HPDE6-E6E7 (cell line): ENCODE measurements around the gene CEBPG.

ENCODE experiments used
- DNase-seq: peaks from one replicate; pipeline ENCODE4 v3.0.0; 2011; ENCODE audit warnings: missing footprints; ENCODE audit errors: extremely low spot score

Gene CEBPG

DNA sequence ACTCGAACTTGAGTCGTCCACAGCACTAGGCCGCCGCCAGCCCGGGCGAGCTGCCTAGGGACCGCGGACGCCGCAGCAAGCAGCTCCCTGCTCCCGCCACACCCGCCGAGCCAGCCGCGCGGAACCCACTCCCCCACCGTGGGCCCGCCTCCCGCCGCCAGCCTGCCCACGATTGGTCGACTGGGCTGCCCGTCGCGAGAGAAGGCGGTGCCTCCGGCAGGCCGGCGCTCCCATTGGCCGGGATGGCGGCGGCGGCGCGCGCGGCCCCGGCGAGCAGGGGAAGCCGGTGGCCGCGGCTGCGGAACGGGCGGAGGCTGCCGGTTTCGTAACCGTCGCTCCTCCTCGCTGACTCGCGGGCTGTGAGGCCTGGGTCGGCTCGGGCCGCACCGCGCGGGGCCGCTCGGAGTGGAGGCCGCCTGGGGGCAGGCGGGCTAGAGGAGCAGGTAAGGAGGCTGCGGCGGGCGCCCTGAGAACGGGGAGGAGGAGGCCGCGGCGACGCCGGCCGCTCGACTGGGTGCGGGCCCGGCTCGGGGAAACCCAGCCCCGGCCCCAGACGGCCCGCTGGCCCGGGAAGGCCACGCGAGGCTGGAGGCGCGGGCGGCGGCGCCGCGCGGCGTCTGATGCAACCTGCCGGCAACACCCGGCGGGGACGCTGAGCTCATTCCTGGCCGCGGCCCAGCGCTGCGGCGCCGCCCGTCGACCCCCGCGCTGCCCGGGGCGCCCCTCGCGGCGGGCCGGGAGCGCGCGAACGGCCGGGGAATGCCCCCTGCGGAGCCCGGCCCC lies at the start of gene CEBPG:
Gene CEBPG, plus strand, starts transcription at position 257 of the 783 bp plus-strand sequence. CDS start 5,531 bp downstream, outside the sequence.
- peak; percentile 81 for DNase-seq

DNA sequence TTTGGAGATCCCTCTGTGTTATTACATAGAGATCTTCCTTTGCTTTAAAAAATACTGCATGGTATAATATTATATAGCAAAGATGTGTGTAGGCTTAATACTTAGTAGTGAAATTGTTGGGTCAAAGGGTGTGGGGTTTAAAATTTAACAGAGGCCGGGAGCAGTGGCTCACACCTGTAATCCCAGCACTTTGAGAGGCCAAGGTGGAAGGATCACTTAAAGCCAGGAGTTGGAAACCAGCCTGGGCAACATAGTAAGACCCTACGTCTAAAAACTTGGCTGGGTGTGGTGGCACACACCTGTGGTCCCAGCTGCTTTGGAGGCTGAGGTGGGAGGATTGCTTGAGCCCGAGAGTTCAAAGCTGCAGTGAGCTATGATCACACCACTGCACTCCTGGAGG lies 48.9 kb upstream of the CEBPG start:
- DNase-seq: no peak

DNA sequence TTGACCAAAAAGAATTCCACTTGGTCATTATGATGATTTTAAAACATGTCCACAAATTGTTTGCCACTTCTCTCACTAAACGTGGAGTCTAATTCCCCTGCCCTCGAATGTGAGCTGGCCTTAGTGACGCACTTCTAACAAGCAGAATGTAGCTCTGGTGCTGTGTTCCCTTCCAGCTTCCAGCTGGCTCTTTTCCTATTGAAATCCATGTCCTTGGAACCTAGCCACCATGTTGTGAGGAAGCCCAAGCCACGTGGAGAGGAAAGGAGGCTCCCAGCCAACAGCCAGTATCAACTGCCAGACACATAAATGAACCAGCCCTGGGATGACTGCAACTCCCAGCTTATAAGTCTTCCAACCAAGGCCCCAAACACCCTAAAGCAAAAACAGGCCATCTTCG lies 47.6 kb upstream of the CEBPG start:
- no peak for DNase-seq

DNA sequence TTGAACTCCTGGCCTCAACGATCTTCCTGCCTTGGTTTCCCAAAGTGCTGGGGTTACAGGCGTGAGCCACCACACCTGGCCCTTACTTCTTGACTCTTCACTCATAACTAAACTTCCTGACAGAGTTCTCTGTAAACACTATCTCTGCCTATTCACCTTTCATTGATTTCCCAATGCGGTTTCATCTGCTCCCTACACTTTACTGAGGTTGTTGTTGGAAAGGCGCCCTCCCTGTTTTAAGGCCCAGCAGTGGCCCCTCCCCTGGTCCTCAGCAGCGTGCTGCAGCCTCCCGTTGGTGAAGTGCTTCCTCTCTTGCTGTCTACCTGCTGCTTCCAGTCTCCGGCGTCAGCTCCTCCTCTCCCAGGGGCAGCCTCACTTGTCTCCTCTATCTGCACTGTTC lies 44.4 kb upstream of the CEBPG start:
- no peak for DNase-seq

DNA sequence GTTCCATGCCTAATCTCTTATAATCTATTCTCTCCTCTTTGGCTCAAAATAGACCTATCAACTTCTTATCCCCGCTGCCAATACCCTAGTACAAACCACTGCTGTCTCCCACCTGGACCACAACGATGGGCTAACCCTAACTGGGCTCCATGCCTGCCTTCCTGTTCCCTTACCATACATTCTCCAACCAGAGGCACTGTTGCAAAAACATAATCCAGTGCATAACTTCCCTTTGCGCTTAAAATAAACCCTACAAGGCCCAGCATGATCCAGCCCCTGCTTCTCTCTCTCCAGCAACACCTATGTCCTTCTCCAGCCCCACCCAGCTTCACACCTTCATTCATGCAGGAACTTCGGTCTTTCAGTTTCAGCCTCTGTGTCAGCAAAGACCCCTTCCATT lies 43.8 kb upstream of the CEBPG start:
- DNase-seq: no peak

DNA sequence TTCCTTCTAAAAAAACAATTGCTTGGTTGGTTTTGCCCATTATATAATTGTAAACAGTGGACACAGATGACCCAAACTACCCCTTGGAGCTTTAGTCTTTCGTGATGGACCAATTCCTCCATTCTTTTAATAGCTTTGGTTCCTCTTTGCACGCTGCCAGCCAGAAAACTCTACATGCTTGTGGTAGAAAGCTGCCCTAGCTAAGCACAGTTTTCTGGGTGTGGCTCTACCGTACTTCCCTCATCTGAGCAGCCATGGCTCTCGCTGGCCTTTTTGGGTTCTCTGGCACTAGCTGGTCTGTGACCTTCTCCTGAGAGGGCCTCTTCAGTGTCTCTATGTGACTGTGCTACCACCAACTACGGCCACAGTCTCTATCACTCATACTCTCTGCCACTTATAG lies 41.3 kb upstream of the CEBPG start:
- DNase-seq: no peak

DNA sequence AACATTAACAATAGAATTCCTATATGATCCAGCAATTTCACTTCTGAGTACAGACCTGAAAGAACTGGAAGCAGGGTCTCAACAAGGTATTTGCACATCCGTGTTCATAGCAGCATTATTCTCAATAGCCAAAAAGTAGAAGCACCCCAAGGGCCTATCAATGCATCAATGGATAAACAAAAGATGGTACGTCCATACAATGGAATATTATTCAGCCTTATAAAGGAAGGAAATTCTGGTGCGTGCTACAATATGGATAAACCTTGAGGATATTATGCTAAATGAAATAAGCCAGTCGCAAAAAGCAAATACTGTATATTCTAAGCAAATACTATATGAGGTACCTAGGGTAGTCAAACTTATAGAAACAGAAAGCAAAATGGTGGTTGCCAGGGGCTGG lies 40.4 kb upstream of the CEBPG start:
- DNase-seq: no peak

DNA sequence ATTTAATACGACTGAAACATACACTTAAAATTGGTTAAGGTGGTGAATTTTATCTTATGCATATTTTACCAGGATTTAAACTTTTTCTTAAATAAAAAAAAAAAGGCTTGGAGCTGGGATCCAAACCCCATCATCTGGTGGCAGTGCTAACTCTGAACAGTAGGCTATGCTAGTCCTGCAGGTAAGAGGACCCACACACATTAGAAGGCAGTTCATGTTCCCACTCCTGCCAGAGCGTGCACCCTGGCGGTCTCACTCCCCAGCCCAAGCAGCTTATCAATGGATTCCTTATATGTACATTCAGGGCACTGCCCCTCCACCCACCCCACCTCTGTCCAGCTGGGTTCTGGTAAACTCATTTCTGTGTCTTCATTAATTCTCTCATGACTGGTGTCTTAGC lies 39.9 kb upstream of the CEBPG start:
- DNase-seq: peak; percentile 37

DNA sequence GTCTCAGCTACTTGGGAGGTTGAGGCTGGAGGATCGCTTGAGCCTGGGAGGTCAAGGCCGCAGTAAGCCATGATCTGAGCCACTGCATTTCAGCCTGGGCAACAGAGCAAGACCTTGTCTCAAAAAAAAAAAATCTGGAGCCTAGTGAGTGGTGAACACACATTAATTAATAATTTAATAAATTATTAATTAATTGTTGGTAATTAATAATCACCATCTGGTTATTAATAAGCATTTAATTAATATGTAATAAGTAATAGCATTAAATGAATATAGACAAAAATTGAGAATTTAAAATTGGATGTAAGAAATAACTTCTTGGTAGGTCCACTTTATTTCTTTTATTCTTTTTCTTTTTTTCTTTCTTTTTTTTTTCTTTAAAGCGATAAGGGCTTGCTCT lies 39.2 kb upstream of the CEBPG start:
- DNase-seq: no peak

DNA sequence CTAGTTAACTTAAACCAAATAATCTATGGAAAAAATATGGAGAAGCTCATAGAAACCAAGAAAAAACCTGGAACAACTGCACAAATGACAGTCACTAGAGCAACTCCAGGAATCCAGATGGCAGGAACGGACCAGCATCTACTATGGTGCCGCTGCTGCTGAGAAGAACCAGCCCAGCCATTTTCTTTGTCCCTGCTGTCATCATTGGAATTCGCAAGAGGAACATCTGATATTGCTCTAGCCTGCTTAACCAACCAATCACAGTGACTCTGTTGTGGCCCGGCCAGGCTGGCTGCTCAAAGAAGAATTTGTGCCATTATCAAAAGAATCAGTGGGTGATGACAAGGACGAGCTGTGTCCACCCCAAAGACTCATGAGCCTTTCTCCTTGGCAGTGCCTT lies 38.1 kb upstream of the CEBPG start:
- DNase-seq: no peak

DNA sequence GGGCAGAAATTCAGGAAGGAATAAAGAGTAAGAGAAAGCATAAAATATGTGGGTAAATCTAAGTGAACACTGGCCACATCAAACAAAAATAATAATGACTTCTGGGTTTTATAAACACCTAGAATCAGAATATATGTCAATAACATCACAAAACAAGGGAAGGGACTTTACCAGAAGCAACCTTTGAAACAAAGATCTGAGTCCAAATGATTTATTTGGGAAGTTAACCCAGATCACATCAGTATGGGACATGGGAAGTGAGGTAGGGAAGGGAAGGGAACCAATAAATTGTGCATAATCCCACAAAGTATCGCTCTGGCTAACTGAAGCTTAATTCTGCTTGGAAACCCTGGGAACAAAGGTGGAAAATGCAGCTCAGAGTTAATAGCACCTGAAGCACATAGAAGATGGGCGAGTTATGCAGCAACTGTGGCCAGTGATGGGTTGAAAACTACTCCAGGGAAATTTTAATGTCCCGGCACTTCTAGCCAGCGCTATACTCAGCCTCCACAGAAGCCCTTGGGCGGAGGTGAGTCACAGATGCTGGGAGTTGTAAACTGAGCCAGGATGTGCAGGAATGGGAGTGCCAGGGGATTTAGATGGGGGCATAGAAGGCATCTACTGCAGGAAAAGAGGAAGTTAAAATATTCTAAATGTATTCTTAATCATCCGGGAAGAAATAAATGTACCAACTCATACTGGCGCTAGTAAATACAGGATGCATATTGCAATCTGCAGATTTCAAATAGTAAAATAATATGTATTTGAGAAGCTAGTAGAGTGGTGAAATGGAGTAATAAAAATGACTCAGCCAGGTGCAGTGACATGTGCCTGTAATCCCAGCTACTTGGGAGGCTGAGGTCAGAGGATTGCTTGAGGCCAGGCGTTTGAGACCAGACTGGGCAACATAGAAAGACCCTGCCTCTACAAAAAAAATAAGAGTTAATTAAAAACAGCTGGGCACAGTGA lies 34.2 kb upstream of the CEBPG start:
- peak; percentile 17 for DNase-seq

DNA sequence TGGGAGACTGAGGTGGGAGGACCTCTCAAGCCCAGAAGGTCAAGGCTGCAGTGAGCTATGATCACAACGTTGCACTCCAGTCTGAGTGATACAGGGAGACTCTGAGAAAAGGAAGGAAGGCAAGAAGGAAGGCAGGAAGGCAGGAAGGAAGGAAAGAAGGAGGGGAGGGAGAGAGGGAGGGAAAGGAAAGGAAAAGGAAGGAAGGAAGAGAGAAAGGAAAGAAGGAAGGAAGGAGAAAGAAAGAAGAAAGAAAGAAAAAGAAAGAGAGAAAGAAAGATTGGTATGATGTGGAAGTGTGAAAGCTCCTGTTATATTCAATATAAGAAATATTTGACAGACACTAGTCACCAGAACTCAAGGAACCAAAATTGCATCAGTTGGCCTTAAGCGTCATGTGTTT lies 32.5 kb upstream of the CEBPG start:
- no peak for DNase-seq

DNA sequence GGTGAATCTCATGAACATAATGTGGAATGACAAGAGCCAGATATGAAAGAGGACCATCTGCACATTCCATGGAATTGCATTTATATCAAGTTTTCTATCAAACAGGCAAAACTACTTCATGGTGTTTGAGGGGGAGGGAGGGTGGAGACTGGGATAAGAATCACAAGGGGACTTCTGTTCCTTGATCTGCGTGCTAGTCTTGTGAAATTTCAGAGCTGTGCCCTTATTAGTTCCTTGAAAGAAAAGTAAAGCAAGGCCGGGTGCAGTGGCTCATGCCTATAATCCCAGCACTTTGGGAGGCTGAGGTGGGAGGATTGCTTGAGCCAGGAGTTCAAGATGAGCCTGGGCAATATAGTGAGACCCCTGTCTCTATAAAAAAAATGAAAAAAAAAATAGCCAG lies 30.2 kb upstream of the CEBPG start:
- DNase-seq: no peak

DNA sequence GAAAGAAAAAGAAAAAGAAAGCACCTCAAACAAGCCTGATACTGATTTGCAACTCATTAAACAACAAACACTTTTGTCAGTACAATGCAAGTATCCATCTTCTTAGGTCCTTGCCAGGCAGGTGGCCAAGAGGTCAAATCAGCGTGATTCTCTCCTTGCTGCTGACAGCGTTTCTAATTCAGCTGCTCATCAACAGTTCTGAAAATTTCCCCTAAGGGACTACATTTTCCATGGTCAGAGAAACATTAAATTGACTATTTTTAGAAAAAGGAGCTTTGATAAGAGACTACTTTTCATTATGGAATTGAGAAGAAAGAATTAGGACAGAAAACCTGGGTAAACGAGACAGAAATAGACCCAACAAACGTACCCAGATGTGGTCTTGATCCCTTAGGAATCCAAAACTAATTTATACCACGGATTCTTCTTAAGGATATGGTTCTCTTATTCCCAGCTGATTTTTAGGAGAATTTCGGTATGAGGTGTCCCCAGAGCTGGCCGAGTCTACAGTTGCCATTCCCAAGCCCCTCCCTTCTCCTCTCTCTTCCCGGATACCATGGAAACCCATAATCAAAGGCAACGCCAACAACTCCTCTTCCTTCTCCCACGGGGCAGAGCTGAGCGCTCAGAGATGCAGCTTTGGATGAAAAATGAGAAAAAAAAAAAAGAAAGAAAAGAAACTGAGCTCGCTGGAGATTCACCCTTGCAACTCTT lies 29.5 kb upstream of the CEBPG start:
- DNase-seq: no peak

DNA sequence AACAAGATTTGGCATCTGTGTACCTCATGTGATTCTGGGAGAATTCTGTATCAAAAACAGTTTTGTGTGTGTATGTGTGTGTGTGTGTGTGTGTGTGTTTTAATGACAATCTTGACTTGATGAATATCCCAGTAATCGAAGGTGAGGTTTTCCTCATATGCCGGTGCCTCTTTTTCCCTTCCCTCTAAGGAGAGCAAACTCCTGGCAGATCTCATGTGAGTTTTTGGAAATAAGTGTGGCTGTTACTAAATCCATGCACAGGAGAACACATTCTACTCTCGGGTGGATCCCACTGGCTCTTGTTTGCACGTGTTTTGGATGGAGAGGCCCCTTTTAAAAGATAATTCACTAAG lies 29.0 kb upstream of the CEBPG start:
- no peak for DNase-seq

DNA sequence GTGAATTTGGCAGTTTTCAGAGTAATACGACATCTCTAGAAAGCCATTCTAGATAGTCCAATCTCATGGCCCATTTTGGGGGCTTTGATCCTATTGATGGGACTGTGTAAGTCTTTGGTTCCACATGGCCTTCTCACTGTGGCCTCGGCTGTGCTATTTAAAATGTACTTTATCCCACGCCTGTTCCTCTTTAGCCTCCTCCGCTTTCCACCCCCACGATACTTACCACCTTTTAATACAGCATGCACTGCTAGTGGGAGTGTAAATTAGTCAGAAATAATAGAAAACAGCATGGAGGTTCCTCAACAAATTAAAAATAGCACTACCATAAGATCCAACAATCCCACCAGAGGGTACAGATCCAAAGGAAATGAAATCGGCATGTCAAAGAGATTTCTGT lies 28.3 kb upstream of the CEBPG start:
- DNase-seq: no peak

DNA sequence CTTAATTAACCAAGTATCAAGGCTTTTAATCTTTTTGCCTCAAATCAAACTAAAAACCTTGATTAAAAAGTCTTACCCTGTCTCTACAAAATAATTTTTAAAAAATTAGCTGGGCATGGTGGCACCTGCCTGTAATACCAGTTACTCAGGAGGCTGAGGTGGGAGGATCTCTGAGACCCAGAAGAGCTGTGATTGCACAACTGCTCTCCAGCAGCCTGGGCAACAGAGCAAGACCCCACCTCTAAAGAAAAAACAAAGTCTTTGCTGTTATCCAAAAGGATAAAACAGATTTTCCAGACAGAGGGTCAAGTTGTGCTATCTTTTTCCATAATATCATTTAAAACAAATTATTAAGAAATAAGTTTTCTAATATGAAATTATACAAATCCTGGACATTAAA lies 26.8 kb upstream of the CEBPG start:
- no peak for DNase-seq

DNA sequence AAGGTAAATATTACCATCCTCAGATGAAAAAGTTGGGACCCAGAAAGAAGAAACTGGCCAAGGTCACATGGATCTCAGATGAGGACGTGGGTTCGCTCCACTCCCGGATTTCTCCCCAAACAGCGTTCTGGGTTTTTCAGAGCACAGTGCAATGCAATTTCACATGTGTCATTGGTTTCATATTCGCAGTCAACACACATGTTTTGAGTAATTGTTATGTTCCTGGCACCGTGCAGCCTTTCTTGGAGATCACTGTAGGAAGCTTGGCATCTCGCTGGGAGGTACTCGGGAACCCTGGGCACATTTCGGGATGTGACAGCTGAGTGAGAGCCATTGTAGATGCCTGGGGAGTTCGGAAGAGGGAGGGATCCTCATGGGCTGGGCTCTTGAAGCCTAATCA lies 26.2 kb upstream of the CEBPG start:
- DNase-seq: no peak

DNA sequence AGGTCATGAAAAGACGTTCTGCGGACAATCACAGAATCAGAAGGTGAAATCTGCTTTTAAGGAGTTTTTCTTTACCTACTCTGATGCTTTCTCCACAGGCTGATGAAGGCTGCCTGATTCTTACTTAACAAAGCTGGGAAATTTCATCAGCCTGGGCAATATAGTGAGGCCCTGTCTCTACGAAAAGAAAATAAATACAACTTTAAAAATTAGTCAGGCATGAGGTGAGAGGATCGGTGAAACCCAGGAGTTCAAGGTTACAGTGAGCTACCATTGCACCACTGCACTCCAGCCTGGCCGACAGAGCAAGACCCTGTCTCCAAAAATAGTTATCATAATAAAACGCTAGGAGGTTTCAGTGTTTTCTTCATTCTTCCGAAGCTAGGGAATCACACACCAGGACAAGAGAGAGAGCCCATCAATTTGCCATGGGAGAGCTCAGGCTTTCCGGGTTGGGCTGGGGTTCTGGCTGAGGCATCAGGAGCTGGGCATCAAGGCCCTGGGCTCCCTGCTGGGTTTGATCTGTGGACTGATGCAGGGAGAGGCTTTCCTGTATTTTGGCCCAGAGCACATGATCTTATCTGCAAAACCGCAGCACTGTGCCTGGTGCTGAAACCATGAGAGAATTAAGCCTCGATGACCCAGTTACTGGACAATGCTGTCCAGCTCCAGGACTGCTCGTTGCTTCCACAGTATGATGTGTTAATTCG lies 25.1 kb upstream of the CEBPG start:
- no peak for DNase-seq

DNA sequence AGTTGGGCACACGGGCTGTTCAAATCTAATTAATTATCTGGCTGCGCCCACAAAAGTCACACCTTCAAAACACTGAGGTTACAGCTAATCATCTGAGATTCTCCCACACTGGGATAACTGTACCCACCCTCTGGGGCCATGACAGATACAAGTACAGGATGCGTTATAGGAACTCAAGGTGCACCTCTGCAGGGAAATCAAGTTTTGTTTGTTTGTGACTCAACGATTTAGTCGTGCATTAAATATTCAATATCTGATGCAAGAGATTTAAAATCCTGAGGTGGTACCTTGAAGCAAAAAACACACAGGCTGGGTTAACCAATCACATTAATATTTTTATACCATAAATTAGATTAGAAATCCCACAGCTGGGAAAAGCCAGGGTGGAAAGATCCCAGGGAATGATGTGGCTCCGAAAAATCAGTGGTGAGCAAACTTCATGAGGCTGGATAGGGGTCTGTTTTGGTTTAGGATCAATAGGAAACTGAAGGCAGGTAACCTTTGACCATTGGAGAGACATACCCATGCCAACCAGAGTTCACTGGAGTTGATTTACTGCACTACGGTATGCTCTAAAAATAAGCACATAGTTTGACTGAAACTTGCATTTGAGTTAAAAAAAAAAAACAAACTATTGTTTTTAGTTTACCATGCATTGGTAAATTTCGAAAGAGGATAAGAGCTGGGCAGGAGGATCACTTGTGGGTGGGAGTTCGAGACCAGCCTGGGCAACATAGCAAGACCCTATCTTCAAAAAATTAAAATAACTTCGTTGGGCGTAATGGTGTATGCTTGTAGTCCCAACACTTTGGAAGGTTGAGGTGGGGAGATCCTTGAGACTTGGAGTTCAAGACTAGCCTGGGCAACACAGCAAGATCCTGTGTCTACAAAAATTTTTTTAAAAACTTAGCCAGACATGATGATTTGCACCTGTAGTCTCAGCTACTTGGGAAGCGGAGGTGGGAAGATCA lies 23.9 kb upstream of the CEBPG start:
- DNase-seq: no peak
